Germinal center (tissue), 1 donor: Measurements from ENCODE around the gene HPF1.
"Not testable (repeated sequence)": the region's sequence is repeated elsewhere in the genome, so short reads cannot be mapped to it uniquely, and the experiment has no call there.

Source experiments
- DNase-seq: peaks from one replicate; pipeline ENCODE4 v3.0.0; 2012; ENCODE audit warnings: mixed read lengths, low spot score

The HPF1 gene

GRCh38 chr4:169757575-169758184 lies at the start of gene HPF1:
TSS of gene HPF1 (minus strand) at chr4:169757944. CDS start at chr4:169757877, 67 bp downstream.
- peak; percentile 96 for DNase-seq

- not testable (repeated sequence) for DNase-seq
These were observed 49.0 kb upstream of the HPF1 start for GRCh38 chr4:169806770-169807169.

GRCh38 chr4:169803413-169803812 lies 45.7 kb upstream of the HPF1 start:
- DNase-seq = no peak

GRCh38 chr4:169802873-169803272 lies 45.1 kb upstream of the HPF1 start:
- no peak for DNase-seq

- no peak for DNase-seq
These were observed 42.8 kb upstream of the HPF1 start for GRCh38 chr4:169800541-169800940.

GRCh38 chr4:169799260-169799659 lies 41.5 kb upstream of the HPF1 start:
- no peak for DNase-seq

GRCh38 chr4:169795585-169795984 lies 37.8 kb upstream of the HPF1 start:
- no peak for DNase-seq

GRCh38 chr4:169791527-169792156 lies 33.9 kb upstream of the HPF1 start:
- DNase-seq = no peak

- DNase-seq = no peak
These were observed 33.3 kb upstream of the HPF1 start for GRCh38 chr4:169791062-169791461.

- DNase-seq = peak; percentile 53
These were observed 17.0 kb upstream of the HPF1 start for GRCh38 chr4:169774466-169775445.

GRCh38 chr4:169773889-169774288 lies 16.1 kb upstream of the HPF1 start:
- DNase-seq = no peak

- not testable (repeated sequence) for DNase-seq
These were observed 13.9 kb upstream of the HPF1 start for GRCh38 chr4:169771556-169772080.

GRCh38 chr4:169770416-169770815 lies 12.7 kb upstream of the HPF1 start:
- no peak for DNase-seq

- DNase-seq = no peak
These were observed 10.6 kb upstream of the HPF1 start for GRCh38 chr4:169768385-169768784.

GRCh38 chr4:169766741-169767140 lies 9.0 kb upstream of the HPF1 start:
- no peak for DNase-seq

- no peak for DNase-seq
These were observed 8.1 kb upstream of the HPF1 start for GRCh38 chr4:169765835-169766234.

GRCh38 chr4:169761846-169762245 lies 4.1 kb upstream of the HPF1 start:
- no peak for DNase-seq

GRCh38 chr4:169758401-169758962 lies 738 bp upstream of the HPF1 start:
- DNase-seq = no peak

- peak; percentile 5 for DNase-seq
These were observed 671 bp downstream of the HPF1 start for GRCh38 chr4:169756971-169757574.

GRCh38 chr4:169745291-169745690 lies 12.5 kb downstream of the HPF1 start:
- DNase-seq = no peak

GRCh38 chr4:169744601-169745000 lies 13.1 kb downstream of the HPF1 start:
- DNase-seq = no peak

- DNase-seq = no peak
These were observed 16.2 kb downstream of the HPF1 start for GRCh38 chr4:169741569-169741968.
